ENCODE results near the gene MMRN1. TPM values are rescaled to one million over a fixed set of nuclear protein-coding genes. Genes with fewer than 3 reads are reported as not detected.
A peak's percentile ranks its signal among the peaks of the same experiment; 100 is the strongest.

The MMRN1 gene
- total and polyA plus RNA-seq, 4 experiments from 2014 or later: 0.52 to 1.6 (median 0.61) TPM

- Histone ChIP-seq H3K36me3 (ENCODE audit: insufficient read depth, low read length) (no peaks in the 10 kb centered on the region), H3K27me3 (ENCODE audit: insufficient read depth, low read length) (no peaks in the 10 kb centered on the region), H3K4me1 (ENCODE audit: insufficient read depth, low read length) (peaks cover 21% of the 10 kb centered on the region), H3K4me3 (ENCODE audit: low read length in 2 of 2) (peak overlapping the region in 1 of 2 donors; percentile 9), H3K9me3 (ENCODE audit: control insufficient read depth in 1 of 2, low read length in 2 of 2) (no peaks in the 10 kb centered on the region), H3K27ac (ENCODE audit: low read depth, low read length) (peak overlapping the region; percentile 34)
- DNase-seq: peak; percentile 50 to 77 (median 72)
- ChIA-PET POLR2A (ENCODE audit: partially characterized antibody) (interaction anchor here (1.5 to 1.7 kb wide), 2 partner anchors 9 to 35 kb away, joined by 4 to 7 read pairs; partner anchors contain the start of gene MMRN1), CTCF (ENCODE audit: partially characterized antibody) (no interaction called here)
- H3K36me3 Mint-ChIP-seq: peaks cover 0 to 4% of the 10 kb centered on the region in 2 donors
- peak overlapping the region; percentile 52 to 89 (median 78) for H3K4me3 Mint-ChIP-seq
- no peaks in the 10 kb centered on the region for H3K27me3 Mint-ChIP-seq
- H3K27ac Mint-ChIP-seq: peak overlapping the region; percentile 75 to 97 (median 95)
- H3K9me3 Mint-ChIP-seq: peaks cover 0 to 11% (median 8%) of the 10 kb centered on the region in 8 donors
- peaks cover 11 to 19% (median 17%) of the 10 kb centered on the region in 4 donors for H3K4me1 Mint-ChIP-seq
- intact Hi-C loops (cut with micrococcal nuclease): loop anchor here (1.0 to 2.0 kb wide), 2 partner anchors 15 to 23 kb away; no protein-coding TSS in a partner anchor
Measured at GRCh38 chr4:89929425-89930159, 34.9 kb downstream of the MMRN1 start.

GRCh38 chr4:89939546-89939945 lies 44.9 kb downstream of the MMRN1 start:
- DNase-seq: no peak
- Histone ChIP-seq H3K27ac (ENCODE audit: low read depth, low read length) (no peak overlapping the region), H3K4me1 (ENCODE audit: insufficient read depth, low read length) (no peaks in the 10 kb centered on the region), H3K4me3 (ENCODE audit: low read length in 2 of 2) (no peak overlapping the region), H3K9me3 (ENCODE audit: control insufficient read depth in 1 of 2, low read length in 2 of 2) (no peaks in the 10 kb centered on the region), H3K36me3 (ENCODE audit: insufficient read depth, low read length) (no peaks in the 10 kb centered on the region), H3K27me3 (ENCODE audit: insufficient read depth, low read length) (no peaks in the 10 kb centered on the region)
- Mint-ChIP-seq H3K27ac (no peak overlapping the region), H3K4me1 (no peaks in the 10 kb centered on the region), H3K36me3 (no peaks in the 10 kb centered on the region), H3K27me3 (peaks cover 1 to 4% of the 10 kb centered on the region in 2 donors), H3K4me3 (no peak overlapping the region), H3K9me3 (no peaks in the 10 kb centered on the region)
- ChIA-PET CTCF (ENCODE audit: partially characterized antibody) (interaction anchor here (0.9 kb wide), 1 partner anchor 29 kb away, joined by 3 read pairs; no protein-coding TSS in a partner anchor), POLR2A (ENCODE audit: partially characterized antibody) (no interaction called here)
- intact Hi-C loops (cut with micrococcal nuclease): no loop called here

GRCh38 chr4:89939994-89940393 lies 45.3 kb downstream of the MMRN1 start:
- ChIA-PET CTCF (ENCODE audit: partially characterized antibody) (interaction anchor here (0.9 kb wide), 1 partner anchor 29 kb away, joined by 3 read pairs; no protein-coding TSS in a partner anchor), POLR2A (ENCODE audit: partially characterized antibody) (no interaction called here)
- H3K4me1 ChIP-seq (ENCODE audit: insufficient read depth, low read length): no peaks in the 10 kb centered on the region
- Mint-ChIP-seq H3K9me3 (no peaks in the 10 kb centered on the region), H3K27ac (no peak overlapping the region), H3K27me3 (peaks cover 1 to 4% of the 10 kb centered on the region in 2 donors), H3K36me3 (no peaks in the 10 kb centered on the region), H3K4me3 (no peak overlapping the region), H3K4me1 (no peaks in the 10 kb centered on the region)
- H3K9me3 ChIP-seq (ENCODE audit: control insufficient read depth in 1 of 2, low read length in 2 of 2): no peaks in the 10 kb centered on the region
- H3K27me3 ChIP-seq (ENCODE audit: insufficient read depth, low read length): no peaks in the 10 kb centered on the region
- no peak overlapping the region for H3K27ac ChIP-seq (ENCODE audit: low read depth, low read length)
- H3K4me3 ChIP-seq (ENCODE audit: low read length in 2 of 2): no peak overlapping the region
- DNase-seq: no peak
- no peaks in the 10 kb centered on the region for H3K36me3 ChIP-seq (ENCODE audit: insufficient read depth, low read length)
- intact Hi-C loops (cut with micrococcal nuclease): no loop called here

- POLR2A ChIA-PET (ENCODE audit: partially characterized antibody): interaction anchor here (0.6 kb wide), 1 partner anchor 43 kb away, joined by 3 read pairs; no protein-coding TSS in a partner anchor
- peak overlapping the region in 1 of 7 donors; percentile 15 for H3K27ac Mint-ChIP-seq
- no peaks in the 10 kb centered on the region for H3K36me3 Mint-ChIP-seq
Measured at GRCh38 chr4:89942811-89943210, 48.2 kb downstream of the MMRN1 start.

GRCh38 chr4:89949782-89950387 lies 55.2 kb downstream of the MMRN1 start:
- H3K9me3 ChIP-seq (ENCODE audit: control insufficient read depth in 1 of 2, low read length in 2 of 2): no peaks in the 10 kb centered on the region
- no peak overlapping the region for H3K4me3 ChIP-seq (ENCODE audit: low read length in 2 of 2)
- no peak overlapping the region for H3K4me3 Mint-ChIP-seq
- H3K27ac ChIP-seq (ENCODE audit: low read depth, low read length): no peak overlapping the region
- no peaks in the 10 kb centered on the region for H3K36me3 ChIP-seq (ENCODE audit: insufficient read depth, low read length)
- H3K27me3 Mint-ChIP-seq: peaks cover 0 to 4% of the 10 kb centered on the region in 2 donors
- H3K9me3 Mint-ChIP-seq: no peaks in the 10 kb centered on the region
- H3K27me3 ChIP-seq (ENCODE audit: insufficient read depth, low read length): no peaks in the 10 kb centered on the region
- POLR2A ChIA-PET (ENCODE audit: partially characterized antibody): no interaction called here
- H3K4me1 Mint-ChIP-seq: no peaks in the 10 kb centered on the region
- H3K36me3 Mint-ChIP-seq: no peaks in the 10 kb centered on the region
- CTCF ChIA-PET (ENCODE audit: partially characterized antibody): no interaction called here
- intact Hi-C loops (cut with micrococcal nuclease): no loop called here
- DNase-seq: no peak
- no peaks in the 10 kb centered on the region for H3K4me1 ChIP-seq (ENCODE audit: insufficient read depth, low read length)
- no peak overlapping the region for H3K27ac Mint-ChIP-seq

More at GRCh38 chr4:89942811-89943210, 48.2 kb downstream of the MMRN1 start:
- H3K27ac ChIP-seq (ENCODE audit: low read depth, low read length): no peak overlapping the region
- H3K4me1 ChIP-seq (ENCODE audit: insufficient read depth, low read length): no peaks in the 10 kb centered on the region
- no peaks in the 10 kb centered on the region for H3K9me3 ChIP-seq (ENCODE audit: control insufficient read depth in 1 of 2, low read length in 2 of 2)
- Mint-ChIP-seq H3K4me3 (no peak overlapping the region), H3K9me3 (no peaks in the 10 kb centered on the region), H3K4me1 (no peaks in the 10 kb centered on the region), H3K27me3 (peaks cover 4% of the 10 kb centered on the region in 2 donors)
- no peaks in the 10 kb centered on the region for H3K27me3 ChIP-seq (ENCODE audit: insufficient read depth, low read length)
- H3K4me3 ChIP-seq (ENCODE audit: low read length in 2 of 2): no peak overlapping the region
- intact Hi-C loops (cut with micrococcal nuclease): no loop called here
- CTCF ChIA-PET (ENCODE audit: partially characterized antibody): no interaction called here
- no peak for DNase-seq
- no peaks in the 10 kb centered on the region for H3K36me3 ChIP-seq (ENCODE audit: insufficient read depth, low read length)

- Histone ChIP-seq H3K27ac (ENCODE audit: low read depth, low read length) (no peak overlapping the region), H3K27me3 (ENCODE audit: insufficient read depth, low read length) (no peaks in the 10 kb centered on the region), H3K4me3 (ENCODE audit: low read length in 2 of 2) (no peak overlapping the region), H3K4me1 (ENCODE audit: insufficient read depth, low read length) (no peaks in the 10 kb centered on the region), H3K9me3 (ENCODE audit: control insufficient read depth in 1 of 2, low read length in 2 of 2) (no peaks in the 10 kb centered on the region), H3K36me3 (ENCODE audit: insufficient read depth, low read length) (no peaks in the 10 kb centered on the region)
- intact Hi-C loops (cut with micrococcal nuclease): no loop called here
- no peak for DNase-seq
- Mint-ChIP-seq H3K27ac (no peak overlapping the region), H3K9me3 (no peaks in the 10 kb centered on the region), H3K36me3 (no peaks in the 10 kb centered on the region), H3K4me3 (no peak overlapping the region), H3K4me1 (no peaks in the 10 kb centered on the region), H3K27me3 (peaks cover 1% of the 10 kb centered on the region in 2 donors)
- ChIA-PET CTCF (ENCODE audit: partially characterized antibody) (no interaction called here), POLR2A (ENCODE audit: partially characterized antibody) (no interaction called here)
Measured at GRCh38 chr4:89952458-89952857, 57.8 kb downstream of the MMRN1 start.

- no peak for DNase-seq
- Mint-ChIP-seq H3K27me3 (peaks cover 1 to 2% of the 10 kb centered on the region in 2 donors), H3K4me1 (no peaks in the 10 kb centered on the region), H3K36me3 (no peaks in the 10 kb centered on the region), H3K27ac (no peak overlapping the region), H3K9me3 (no peaks in the 10 kb centered on the region), H3K4me3 (no peak overlapping the region)
- ChIA-PET CTCF (ENCODE audit: partially characterized antibody) (no interaction called here), POLR2A (ENCODE audit: partially characterized antibody) (no interaction called here)
- Histone ChIP-seq H3K27ac (ENCODE audit: low read depth, low read length) (no peak overlapping the region), H3K27me3 (ENCODE audit: insufficient read depth, low read length) (no peaks in the 10 kb centered on the region), H3K4me3 (ENCODE audit: low read length in 2 of 2) (no peak overlapping the region), H3K36me3 (ENCODE audit: insufficient read depth, low read length) (no peaks in the 10 kb centered on the region), H3K9me3 (ENCODE audit: control insufficient read depth in 1 of 2, low read length in 2 of 2) (no peaks in the 10 kb centered on the region), H3K4me1 (ENCODE audit: insufficient read depth, low read length) (no peaks in the 10 kb centered on the region)
- intact Hi-C loops (cut with micrococcal nuclease): no loop called here
Measured at GRCh38 chr4:89954906-89955695, 60.4 kb downstream of the MMRN1 start.

Measured in CD4-positive, alpha-beta memory T cell (primary cell).